ENCODE measurements around the gene TUBB3.
"Not testable (repeated sequence)": the region's sequence is repeated elsewhere in the genome, so short reads cannot be mapped to it uniquely, and the experiment has no call there.

Gene TUBB3

GRCh38 chr16:89900885-89901284 lies 22.3 kb upstream of the TUBB3 start:
- no peak for DNase-seq (ENCODE audit: low read depth, low spot score)

- no peak for DNase-seq (ENCODE audit: low read depth, low spot score)
These were observed 20.2 kb upstream of the TUBB3 start for GRCh38 chr16:89902980-89903379.

GRCh38 chr16:89903908-89904515 lies 19.1 kb upstream of the TUBB3 start:
- no peak for DNase-seq (ENCODE audit: low read depth, low spot score)

GRCh38 chr16:89904606-89905510 lies 18.3 kb upstream of the TUBB3 start:
- no peak for DNase-seq (ENCODE audit: low read depth, low spot score)

- DNase-seq (ENCODE audit: low read depth, low spot score) = no peak
These were observed 17.5 kb upstream of the TUBB3 start for GRCh38 chr16:89905511-89906139.

GRCh38 chr16:89906140-89907025 lies 16.8 kb upstream of the TUBB3 start:
- DNase-seq (ENCODE audit: low read depth, low spot score) = no peak

- DNase-seq (ENCODE audit: low read depth, low spot score) = no peak
These were observed 15.9 kb upstream of the TUBB3 start for GRCh38 chr16:89907055-89907814.

GRCh38 chr16:89908236-89908635 lies 14.9 kb upstream of the TUBB3 start:
- DNase-seq (ENCODE audit: low read depth, low spot score) = no peak

- no peak for DNase-seq (ENCODE audit: low read depth, low spot score)
These were observed 13.1 kb upstream of the TUBB3 start for GRCh38 chr16:89909777-89910716.

GRCh38 chr16:89910717-89911354 lies 12.3 kb upstream of the TUBB3 start:
- no peak for DNase-seq (ENCODE audit: low read depth, low spot score)

GRCh38 chr16:89911375-89911774 lies 11.8 kb upstream of the TUBB3 start:
- DNase-seq (ENCODE audit: low read depth, low spot score) = no peak

- DNase-seq (ENCODE audit: low read depth, low spot score) = no peak
These were observed 11.0 kb upstream of the TUBB3 start for GRCh38 chr16:89912143-89912542.

GRCh38 chr16:89912627-89913026 lies 10.5 kb upstream of the TUBB3 start:
- DNase-seq (ENCODE audit: low read depth, low spot score) = no peak

- no peak for DNase-seq (ENCODE audit: low read depth, low spot score)
These were observed 9.4 kb upstream of the TUBB3 start for GRCh38 chr16:89913408-89914387.

- not testable (repeated sequence) for DNase-seq (ENCODE audit: low read depth, low spot score)
These were observed 8.4 kb upstream of the TUBB3 start for GRCh38 chr16:89914642-89915285.

GRCh38 chr16:89915303-89916232 lies 7.6 kb upstream of the TUBB3 start:
- no peak for DNase-seq (ENCODE audit: low read depth, low spot score)
